Astrocyte (in vitro differentiated cells and primary cell): ENCODE data around the gene DNAJA4. TPM values are rescaled to one million over a fixed set of nuclear protein-coding genes. Genes with fewer than 3 reads are reported as not detected.

Source experiments
- DNase-seq: peaks from one replicate; pipeline ENCODE4 v3.0.0-alpha.2; 2010; ENCODE audit warnings: low read depth
- FAIRE-seq: peaks from 2 replicates; lab custom pipeline; 2011; peaks lifted over from hg19 to GRCh38; lab: Jason Lieb, UNC
- H2AFZ ChIP-seq: 2 replicates; pipeline ENCODE4 v1.6.0; 2012; ENCODE audit warnings: low read depth, low read length, inconsistent platforms
- H3K27ac ChIP-seq: 2 replicates; pipeline ENCODE4 v1.5.1; 2011; ENCODE audit warnings: low read depth, low read length, inconsistent platforms
- H3K27me3 ChIP-seq: 2 replicates; pipeline ENCODE4 v1.6.0; 2011; ENCODE audit warnings: low read length, inconsistent platforms; ENCODE audit not compliant: insufficient read depth
- H3K36me3 ChIP-seq: 2 replicates; pipeline ENCODE4 v1.5.1; 2011; ENCODE audit warnings: low read length, inconsistent platforms; ENCODE audit not compliant: insufficient read depth
- H3K4me1 ChIP-seq: 2 replicates; pipeline ENCODE4 v1.5.1; 2011; ENCODE audit warnings: low read length, inconsistent platforms; ENCODE audit not compliant: insufficient read depth
- H3K4me2 ChIP-seq: 2 replicates; pipeline ENCODE4 v1.6.0; 2012; ENCODE audit warnings: low read length, inconsistent platforms
- H3K4me3 ChIP-seq: 2 replicates; pipeline ENCODE4 v1.5.1; 2011; ENCODE audit warnings: low read depth, mild to moderate bottlenecking, low read length, inconsistent platforms; ENCODE audit not compliant: insufficient read depth
- H3K79me2 ChIP-seq: 2 replicates; pipeline ENCODE4 v1.6.0; 2012; ENCODE audit warnings: mild to moderate bottlenecking, low read length, inconsistent platforms; ENCODE audit not compliant: insufficient read depth
- H3K9ac ChIP-seq: 2 replicates; pipeline ENCODE4 v1.6.0; 2012; ENCODE audit warnings: mild to moderate bottlenecking, low read length, inconsistent platforms
- H3K9me3 ChIP-seq: 2 replicates; pipeline ENCODE4 v1.5.1; 2012; ENCODE audit warnings: low read depth, mild to moderate bottlenecking, low read length, inconsistent platforms; ENCODE audit not compliant: insufficient read depth
- H4K20me1 ChIP-seq: 2 replicates; pipeline ENCODE4 v1.6.0; 2012; ENCODE audit warnings: low read length, inconsistent platforms; ENCODE audit not compliant: insufficient read depth
- H3K27ac Mint-ChIP-seq: one replicate; pipeline ENCODE4 v1.8.0; 2021; ENCODE audit warnings: mild to moderate bottlenecking, mixed read lengths; ENCODE audit not compliant: unreplicated experiment
- H3K27me3 Mint-ChIP-seq: one replicate; pipeline ENCODE4 v1.8.0; 2021; ENCODE audit warnings: low read depth, mixed read lengths; ENCODE audit not compliant: unreplicated experiment
- H3K36me3 Mint-ChIP-seq: one replicate; pipeline ENCODE4 v1.8.0; 2021; ENCODE audit warnings: low read depth, mixed read lengths; ENCODE audit not compliant: unreplicated experiment
- H3K4me1 Mint-ChIP-seq: one replicate; pipeline ENCODE4 v1.8.0; 2021; ENCODE audit warnings: low read depth, mixed read lengths; ENCODE audit not compliant: unreplicated experiment
- H3K4me3 Mint-ChIP-seq: one replicate; pipeline ENCODE4 v1.8.0; 2021; ENCODE audit warnings: mild to moderate bottlenecking, moderate library complexity, mixed read lengths; ENCODE audit not compliant: unreplicated experiment
- H3K9me3 Mint-ChIP-seq: one replicate; pipeline ENCODE4 v1.8.0; 2021; ENCODE audit warnings: mild to moderate bottlenecking, mixed read lengths; ENCODE audit not compliant: unreplicated experiment
- EZH2 ChIP-seq: IDR thresholded peaks from 2 replicates; pipeline ENCODE4 v1.6.1; 2012; ENCODE audit warnings: mild to moderate bottlenecking, low read length, inconsistent platforms; ENCODE audit not compliant: insufficient read depth
- total RNA-seq: library from RNA; stranded (reverse); gene quantifications from 2 replicates; pipeline ENCODE4 v1.2.1, GENCODE V29; 2021
- TF ChIP-seq, protein P1 (sequence below): IDR thresholded peaks from 2 replicates; pipeline ENCODE4 v1.5.1; 2011; ENCODE audit warnings: low read depth, mild to moderate bottlenecking, inconsistent platforms, low read length, moderate library complexity; ENCODE audit not compliant: insufficient read depth

DNAJA4 gene
- total RNA-seq, 1 donor from 2014 or later: 0.14 TPM

DNA sequence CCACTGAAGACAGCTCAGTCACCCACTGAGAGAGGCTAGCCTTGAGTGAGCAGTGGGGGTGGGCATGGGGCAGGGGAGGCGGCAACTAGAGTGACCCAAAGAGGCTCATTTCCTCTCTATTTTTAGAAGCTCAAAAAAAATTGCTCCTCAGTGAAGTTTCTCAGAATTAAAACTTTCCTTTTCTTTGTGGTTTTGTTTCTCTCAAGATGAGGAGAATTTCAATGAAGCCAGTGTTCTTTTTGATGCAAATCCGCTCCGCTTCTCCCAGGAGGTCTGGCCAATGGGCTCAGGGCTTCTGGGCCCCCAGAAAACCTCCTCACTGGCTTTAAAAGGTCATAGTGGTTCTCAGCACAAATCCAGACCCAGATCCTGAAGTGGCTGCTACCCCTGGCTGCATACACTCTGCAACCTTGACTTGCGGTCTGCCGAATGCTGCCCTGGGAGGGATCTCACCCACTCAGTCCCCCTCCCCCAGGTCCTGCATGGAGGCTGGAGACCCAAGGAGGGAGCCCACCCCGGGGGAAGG, 29.8 kb upstream of the DNAJA4 start, which contains the start of gene ACSBG1:
ACSBG1 (minus strand) TSS at position 51 of the 526 bp plus-strand sequence. CDS start 64 bp downstream, outside the sequence.
- H3K4me2 ChIP-seq: no peak within 1 kb of the TSS
- Mint-ChIP-seq H3K36me3 (no peaks in the 10 kb centered on the region), H3K4me3 (no peak within 1 kb of the TSS), H3K27ac (no peak within 1 kb of the TSS), H3K4me1 (peaks cover 7% of the 10 kb centered on the region), H3K9me3 (peaks cover 2% of the 10 kb centered on the region), H3K27me3 (peaks cover 48% of the 10 kb centered on the region)
- H3K9ac ChIP-seq: no peak within 1 kb of the TSS
- no peak for FAIRE-seq
- H3K36me3 ChIP-seq: no peaks in the 10 kb centered on the region
- no peaks in the 10 kb centered on the region for H3K79me2 ChIP-seq
- H3K27ac ChIP-seq: no peak within 1 kb of the TSS
- no peak for DNase-seq
- no peaks in the 10 kb centered on the region for H4K20me1 ChIP-seq
- peaks cover 16% of the 10 kb centered on the region for H3K27me3 ChIP-seq
- TF ChIP-seq, protein P1, sequence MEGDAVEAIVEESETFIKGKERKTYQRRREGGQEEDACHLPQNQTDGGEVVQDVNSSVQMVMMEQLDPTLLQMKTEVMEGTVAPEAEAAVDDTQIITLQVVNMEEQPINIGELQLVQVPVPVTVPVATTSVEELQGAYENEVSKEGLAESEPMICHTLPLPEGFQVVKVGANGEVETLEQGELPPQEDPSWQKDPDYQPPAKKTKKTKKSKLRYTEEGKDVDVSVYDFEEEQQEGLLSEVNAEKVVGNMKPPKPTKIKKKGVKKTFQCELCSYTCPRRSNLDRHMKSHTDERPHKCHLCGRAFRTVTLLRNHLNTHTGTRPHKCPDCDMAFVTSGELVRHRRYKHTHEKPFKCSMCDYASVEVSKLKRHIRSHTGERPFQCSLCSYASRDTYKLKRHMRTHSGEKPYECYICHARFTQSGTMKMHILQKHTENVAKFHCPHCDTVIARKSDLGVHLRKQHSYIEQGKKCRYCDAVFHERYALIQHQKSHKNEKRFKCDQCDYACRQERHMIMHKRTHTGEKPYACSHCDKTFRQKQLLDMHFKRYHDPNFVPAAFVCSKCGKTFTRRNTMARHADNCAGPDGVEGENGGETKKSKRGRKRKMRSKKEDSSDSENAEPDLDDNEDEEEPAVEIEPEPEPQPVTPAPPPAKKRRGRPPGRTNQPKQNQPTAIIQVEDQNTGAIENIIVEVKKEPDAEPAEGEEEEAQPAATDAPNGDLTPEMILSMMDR: no peak
- TF ChIP-seq EZH2: no peak
- H3K4me3 ChIP-seq: no peak within 1 kb of the TSS
- H3K9me3 ChIP-seq: no peaks in the 10 kb centered on the region
- no peak within 1 kb of the TSS for H2AFZ ChIP-seq
- H3K4me1 ChIP-seq: no peaks in the 10 kb centered on the region

DNA sequence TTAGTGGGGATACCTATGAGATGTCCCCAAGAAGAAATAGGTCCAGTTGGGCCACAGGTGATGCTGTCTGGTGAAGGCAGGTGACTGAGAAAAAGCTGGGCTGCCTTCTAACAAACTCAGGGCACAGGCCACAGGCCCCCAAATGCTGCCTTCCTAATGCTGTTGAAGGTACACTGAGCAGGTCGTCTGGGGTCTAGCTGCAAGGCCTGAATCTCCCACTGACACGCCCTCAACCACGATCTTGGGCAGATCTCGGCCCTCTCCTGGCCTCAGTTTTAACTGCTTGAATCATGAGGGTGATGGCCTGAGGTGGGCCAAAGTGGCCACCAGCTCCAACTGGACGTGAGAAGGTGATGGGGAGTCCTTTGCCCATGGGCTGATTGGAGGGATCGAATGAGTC, 27.9 kb upstream of the DNAJA4 start:
- no peaks in the 10 kb centered on the region for H3K36me3 Mint-ChIP-seq
- Histone ChIP-seq H3K4me2 (no peak overlapping the region), H3K27ac (no peak overlapping the region), H3K36me3 (no peaks in the 10 kb centered on the region), H3K4me3 (no peak overlapping the region), H3K79me2 (no peaks in the 10 kb centered on the region), H2AFZ (no peak overlapping the region), H3K27me3 (peaks cover 16% of the 10 kb centered on the region), H3K9ac (no peak overlapping the region), H4K20me1 (no peaks in the 10 kb centered on the region), H3K9me3 (no peaks in the 10 kb centered on the region), H3K4me1 (no peaks in the 10 kb centered on the region)
- DNase-seq (no peak), FAIRE-seq (no peak)
- no peak overlapping the region for H3K27ac Mint-ChIP-seq
- H3K4me3 Mint-ChIP-seq: no peak overlapping the region
- TF ChIP-seq, protein P1: no peak
- TF ChIP-seq EZH2: no peak
- peaks cover 42% of the 10 kb centered on the region for H3K27me3 Mint-ChIP-seq
- peaks cover 2% of the 10 kb centered on the region for H3K9me3 Mint-ChIP-seq
- peaks cover 7% of the 10 kb centered on the region for H3K4me1 Mint-ChIP-seq

DNA sequence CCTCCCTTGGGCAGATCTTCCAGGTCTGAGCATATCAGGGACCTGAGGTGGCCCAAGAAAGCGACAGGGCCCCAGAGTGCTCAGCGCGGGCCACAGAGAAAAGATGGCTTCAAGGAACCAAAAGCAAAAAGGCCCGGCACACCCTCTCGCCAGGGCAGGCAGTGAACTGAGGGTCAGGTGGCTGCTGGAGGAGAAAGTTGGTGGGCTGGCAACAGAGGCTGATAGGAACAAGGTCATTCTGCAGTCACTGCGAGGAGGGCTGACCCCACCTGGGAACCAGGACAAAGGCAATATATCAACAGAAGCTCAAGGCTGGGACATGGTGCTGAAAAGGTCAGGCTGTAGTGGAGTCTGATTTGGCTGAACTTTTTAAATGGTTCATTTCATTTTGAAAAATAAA, 27.2 kb upstream of the DNAJA4 start:
- Histone ChIP-seq H3K4me3 (no peak overlapping the region), H3K79me2 (no peaks in the 10 kb centered on the region), H3K9me3 (no peaks in the 10 kb centered on the region), H3K4me1 (no peaks in the 10 kb centered on the region), H3K27ac (no peak overlapping the region), H2AFZ (no peak overlapping the region), H4K20me1 (no peaks in the 10 kb centered on the region), H3K27me3 (peaks cover 17% of the 10 kb centered on the region), H3K9ac (no peak overlapping the region), H3K4me2 (no peak overlapping the region), H3K36me3 (no peaks in the 10 kb centered on the region)
- H3K9me3 Mint-ChIP-seq: peaks cover 2% of the 10 kb centered on the region
- no peak overlapping the region for H3K4me3 Mint-ChIP-seq
- H3K27me3 Mint-ChIP-seq: peaks cover 36% of the 10 kb centered on the region
- H3K27ac Mint-ChIP-seq: no peak overlapping the region
- H3K4me1 Mint-ChIP-seq: peaks cover 7% of the 10 kb centered on the region
- TF ChIP-seq EZH2: no peak
- TF ChIP-seq, protein P1: no peak
- H3K36me3 Mint-ChIP-seq: no peaks in the 10 kb centered on the region
- FAIRE-seq (no peak), DNase-seq (no peak)
